ENCODE data around the gene MEIOC.

DNA sequence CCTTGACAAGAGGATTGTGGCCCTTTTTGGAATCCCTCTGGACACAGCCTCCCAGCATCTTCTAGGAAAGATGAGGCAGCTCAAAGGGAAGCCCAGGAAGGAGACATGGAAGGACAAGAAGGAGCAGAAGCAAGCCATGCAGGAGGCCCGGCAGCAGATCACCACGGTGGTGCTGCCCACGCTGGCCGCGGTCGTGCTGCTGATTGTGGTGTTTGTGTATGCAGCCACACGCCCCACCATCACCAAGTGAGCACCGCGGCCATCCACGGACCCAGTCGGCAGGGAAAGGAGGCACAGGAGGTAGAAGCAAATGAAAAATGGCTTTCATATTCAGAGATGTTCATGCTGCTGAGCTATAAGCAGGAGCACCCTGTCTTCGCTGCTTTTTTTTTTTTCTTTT, 10.9 kb upstream of the MEIOC start:
- TF ChIP-seq, protein P1, sequence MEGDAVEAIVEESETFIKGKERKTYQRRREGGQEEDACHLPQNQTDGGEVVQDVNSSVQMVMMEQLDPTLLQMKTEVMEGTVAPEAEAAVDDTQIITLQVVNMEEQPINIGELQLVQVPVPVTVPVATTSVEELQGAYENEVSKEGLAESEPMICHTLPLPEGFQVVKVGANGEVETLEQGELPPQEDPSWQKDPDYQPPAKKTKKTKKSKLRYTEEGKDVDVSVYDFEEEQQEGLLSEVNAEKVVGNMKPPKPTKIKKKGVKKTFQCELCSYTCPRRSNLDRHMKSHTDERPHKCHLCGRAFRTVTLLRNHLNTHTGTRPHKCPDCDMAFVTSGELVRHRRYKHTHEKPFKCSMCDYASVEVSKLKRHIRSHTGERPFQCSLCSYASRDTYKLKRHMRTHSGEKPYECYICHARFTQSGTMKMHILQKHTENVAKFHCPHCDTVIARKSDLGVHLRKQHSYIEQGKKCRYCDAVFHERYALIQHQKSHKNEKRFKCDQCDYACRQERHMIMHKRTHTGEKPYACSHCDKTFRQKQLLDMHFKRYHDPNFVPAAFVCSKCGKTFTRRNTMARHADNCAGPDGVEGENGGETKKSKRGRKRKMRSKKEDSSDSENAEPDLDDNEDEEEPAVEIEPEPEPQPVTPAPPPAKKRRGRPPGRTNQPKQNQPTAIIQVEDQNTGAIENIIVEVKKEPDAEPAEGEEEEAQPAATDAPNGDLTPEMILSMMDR (IDR thresholded peaks at IDR 0.05), result no peak
- no peak for TF ChIP-seq POLR2A (IDR thresholded peaks at IDR 0.05)
